OCI-LY7 (cell line): ENCODE data around the gene NOTCH4.

ENCODE experiments used
- EZH2phosphoT487 ChIP-seq: fragments of 200-600 bp; sonication (generic); IDR thresholded peaks from 2 replicates; pipeline ENCODE4 v1.6.1; 2018; ENCODE audit warnings: low read depth, borderline replicate concordance, mild to moderate bottlenecking, mixed run types, antibody characterized with exemption, low read length, moderate library complexity, mixed read lengths
- TF ChIP-seq, protein P1 (sequence below): fragments of 200-600 bp; sonication (generic); conservative IDR thresholded peaks from 2 replicates; pipeline ENCODE4 v1.5.1; 2014; ENCODE audit warnings: mild to moderate bottlenecking, antibody characterized with exemption, low read length, moderate library complexity, mixed read lengths

DNA sequence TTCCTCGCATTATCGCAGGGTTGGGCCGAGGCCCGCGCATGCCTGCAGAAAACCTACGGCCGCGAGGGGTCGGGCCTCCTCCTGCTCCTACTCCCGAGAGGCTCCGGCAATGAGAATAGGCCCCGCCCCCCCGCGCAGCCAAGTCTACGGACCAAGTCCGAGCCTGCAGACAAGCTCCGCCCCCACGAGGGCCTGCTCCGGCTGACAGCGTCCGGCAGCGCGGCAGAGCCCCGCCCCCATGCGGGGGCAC, 28.3 kb downstream of the NOTCH4 start:
- TF ChIP-seq, protein P1, sequence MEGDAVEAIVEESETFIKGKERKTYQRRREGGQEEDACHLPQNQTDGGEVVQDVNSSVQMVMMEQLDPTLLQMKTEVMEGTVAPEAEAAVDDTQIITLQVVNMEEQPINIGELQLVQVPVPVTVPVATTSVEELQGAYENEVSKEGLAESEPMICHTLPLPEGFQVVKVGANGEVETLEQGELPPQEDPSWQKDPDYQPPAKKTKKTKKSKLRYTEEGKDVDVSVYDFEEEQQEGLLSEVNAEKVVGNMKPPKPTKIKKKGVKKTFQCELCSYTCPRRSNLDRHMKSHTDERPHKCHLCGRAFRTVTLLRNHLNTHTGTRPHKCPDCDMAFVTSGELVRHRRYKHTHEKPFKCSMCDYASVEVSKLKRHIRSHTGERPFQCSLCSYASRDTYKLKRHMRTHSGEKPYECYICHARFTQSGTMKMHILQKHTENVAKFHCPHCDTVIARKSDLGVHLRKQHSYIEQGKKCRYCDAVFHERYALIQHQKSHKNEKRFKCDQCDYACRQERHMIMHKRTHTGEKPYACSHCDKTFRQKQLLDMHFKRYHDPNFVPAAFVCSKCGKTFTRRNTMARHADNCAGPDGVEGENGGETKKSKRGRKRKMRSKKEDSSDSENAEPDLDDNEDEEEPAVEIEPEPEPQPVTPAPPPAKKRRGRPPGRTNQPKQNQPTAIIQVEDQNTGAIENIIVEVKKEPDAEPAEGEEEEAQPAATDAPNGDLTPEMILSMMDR = no peak
- TF ChIP-seq EZH2phosphoT487 = no peak
